UCSD-AML1 (cell line): Measurements from ENCODE around the gene TPCN2.

Experiments
- DNase-seq: peaks from one replicate; lab custom pipeline; 2025; ENCODE audit not compliant: unreplicated experiment; lab: John Stamatoyannopoulos, UW

The TPCN2 gene

DNA sequence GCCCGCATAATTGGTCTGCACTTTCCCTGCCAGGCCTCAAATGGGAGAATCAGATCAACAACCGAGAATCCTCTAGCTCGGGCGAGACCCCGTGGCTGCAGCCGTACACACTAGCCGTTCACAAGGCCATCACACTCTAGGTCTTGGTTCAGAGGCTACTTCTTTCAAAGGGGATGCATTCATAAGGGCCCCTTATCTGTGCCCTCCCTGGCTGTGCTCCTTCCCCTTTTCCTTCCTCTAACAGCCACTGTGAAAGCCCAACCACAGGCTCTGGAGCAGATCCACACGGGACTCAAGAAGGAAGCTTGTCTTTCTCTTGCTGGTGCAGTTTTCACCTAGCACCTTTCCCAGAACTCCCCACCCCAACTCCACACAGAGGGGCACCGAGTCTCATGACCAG lies 131.5 kb downstream of the TPCN2 start:
- peak; percentile 40 for DNase-seq

GRCh38 chr11:69180726-69181125 lies 132.0 kb downstream of the TPCN2 start:
- no peak for DNase-seq

DNA sequence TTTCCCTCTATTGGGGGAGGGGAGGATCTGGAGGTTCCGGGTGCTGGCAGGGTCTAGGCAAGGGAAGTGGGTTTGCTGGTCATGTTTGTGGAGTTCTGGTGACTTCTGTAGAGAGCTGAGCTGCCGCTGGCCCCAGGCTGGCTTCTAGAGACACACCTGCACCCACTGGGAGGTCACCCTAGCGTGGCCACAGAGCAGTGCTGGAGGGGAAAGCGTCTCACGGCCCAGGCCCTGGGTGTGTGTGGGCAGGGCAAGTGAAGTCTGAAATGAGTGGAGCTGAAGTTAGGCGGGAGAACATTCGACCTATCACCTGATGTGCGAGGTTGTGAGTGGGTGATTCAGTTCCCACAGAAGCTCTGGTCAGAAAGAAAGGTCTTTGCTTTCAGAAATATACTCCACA lies 134.9 kb downstream of the TPCN2 start:
- DNase-seq = peak; percentile 28
